Measurements from ENCODE around the gene ASCC1. TPM values are rescaled to one million over a fixed set of nuclear protein-coding genes. Genes with fewer than 3 reads are reported as not detected.

The ASCC1 gene
- total RNA-seq, 1 donor from 2014 or later: 38.5 TPM

- peaks cover 10% of the 10 kb centered on the region for H3K4me1 ChIP-seq
- intact Hi-C loops (cut with DNase I): no loop called here
- H3K27ac ChIP-seq: no peak overlapping the region
- no peaks in the 10 kb centered on the region for H3K36me3 ChIP-seq
- H3K27me3 ChIP-seq: no peaks in the 10 kb centered on the region
- no peak overlapping the region for H3K4me3 ChIP-seq
- DNase-seq (ENCODE audit: extremely low spot score in 2 of 2): no peak
- no peaks in the 10 kb centered on the region for H3K9me3 ChIP-seq
- TF ChIP-seq POLR2A (IDR thresholded peaks at IDR 0.05): no peak
- TF ChIP-seq, protein P1, sequence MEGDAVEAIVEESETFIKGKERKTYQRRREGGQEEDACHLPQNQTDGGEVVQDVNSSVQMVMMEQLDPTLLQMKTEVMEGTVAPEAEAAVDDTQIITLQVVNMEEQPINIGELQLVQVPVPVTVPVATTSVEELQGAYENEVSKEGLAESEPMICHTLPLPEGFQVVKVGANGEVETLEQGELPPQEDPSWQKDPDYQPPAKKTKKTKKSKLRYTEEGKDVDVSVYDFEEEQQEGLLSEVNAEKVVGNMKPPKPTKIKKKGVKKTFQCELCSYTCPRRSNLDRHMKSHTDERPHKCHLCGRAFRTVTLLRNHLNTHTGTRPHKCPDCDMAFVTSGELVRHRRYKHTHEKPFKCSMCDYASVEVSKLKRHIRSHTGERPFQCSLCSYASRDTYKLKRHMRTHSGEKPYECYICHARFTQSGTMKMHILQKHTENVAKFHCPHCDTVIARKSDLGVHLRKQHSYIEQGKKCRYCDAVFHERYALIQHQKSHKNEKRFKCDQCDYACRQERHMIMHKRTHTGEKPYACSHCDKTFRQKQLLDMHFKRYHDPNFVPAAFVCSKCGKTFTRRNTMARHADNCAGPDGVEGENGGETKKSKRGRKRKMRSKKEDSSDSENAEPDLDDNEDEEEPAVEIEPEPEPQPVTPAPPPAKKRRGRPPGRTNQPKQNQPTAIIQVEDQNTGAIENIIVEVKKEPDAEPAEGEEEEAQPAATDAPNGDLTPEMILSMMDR (IDR thresholded peaks at IDR 0.05): no peak
- no peak for TF ChIP-seq POLR2AphosphoS5 (IDR thresholded peaks at IDR 0.05; ENCODE audit: insufficient read depth in 1 of 2, low read depth in 1 of 2)
These were observed 144.0 kb downstream of the ASCC1 start for GRCh38 chr10:72072046-72072445.

DNA sequence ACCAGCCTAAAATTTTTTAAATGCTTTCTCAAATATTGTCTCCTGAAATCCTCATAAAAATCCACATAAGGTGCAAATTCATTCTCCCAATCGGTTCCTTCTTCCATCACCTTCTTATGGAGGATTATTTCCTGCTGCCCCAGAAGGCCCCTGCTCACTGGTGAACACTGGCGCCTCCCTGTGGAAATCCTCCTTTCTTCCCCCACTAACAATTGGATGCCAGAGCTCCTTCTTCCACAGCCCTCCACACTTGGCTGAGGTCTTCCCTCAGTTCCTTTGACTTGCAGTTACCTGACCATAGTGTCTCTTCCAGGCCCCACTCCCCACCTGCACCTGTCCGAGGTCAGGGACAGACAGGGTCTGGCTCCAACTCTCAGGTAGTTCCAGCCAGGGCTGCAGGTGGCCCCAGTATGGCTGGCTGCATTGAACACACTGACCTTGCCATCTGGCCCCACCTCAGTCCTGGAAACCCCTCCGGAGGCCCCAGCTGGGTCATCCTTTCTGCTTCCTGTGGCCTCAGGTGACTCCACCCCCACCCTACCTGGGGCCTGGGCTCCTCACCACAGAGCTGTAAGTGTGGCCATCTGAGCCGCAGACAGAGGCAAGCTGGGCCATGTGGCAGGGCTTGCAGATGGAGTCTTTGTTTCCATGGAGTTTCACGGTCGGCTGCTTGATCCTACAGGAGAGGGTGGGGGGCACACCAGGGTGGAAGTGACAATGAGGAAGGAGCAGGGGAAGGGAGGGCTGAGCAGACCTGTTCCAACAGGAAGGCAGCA lies 146.1 kb downstream of the ASCC1 start:
- TF ChIP-seq POLR2AphosphoS5 (IDR thresholded peaks at IDR 0.05; ENCODE audit: insufficient read depth in 1 of 2, low read depth in 1 of 2) (no peak), POLR2A (IDR thresholded peaks at IDR 0.05) (no peak)
- TF ChIP-seq, protein P1 (IDR thresholded peaks at IDR 0.05): no peak
- H3K27me3 ChIP-seq: no peaks in the 10 kb centered on the region
- no peak overlapping the region for H3K4me3 ChIP-seq
- DNase-seq (ENCODE audit: extremely low spot score in 2 of 2): no peak
- H3K9me3 ChIP-seq: no peaks in the 10 kb centered on the region
- H3K27ac ChIP-seq: no peak overlapping the region
- H3K36me3 ChIP-seq: no peaks in the 10 kb centered on the region
- peaks cover 10% of the 10 kb centered on the region for H3K4me1 ChIP-seq
- intact Hi-C loops (cut with DNase I): no loop called here

- intact Hi-C loops (cut with DNase I): no loop called here
- no peak for DNase-seq (ENCODE audit: extremely low spot score in 2 of 2)
These were observed 147.1 kb downstream of the ASCC1 start for GRCh38 chr10:72068901-72069446.

DNA sequence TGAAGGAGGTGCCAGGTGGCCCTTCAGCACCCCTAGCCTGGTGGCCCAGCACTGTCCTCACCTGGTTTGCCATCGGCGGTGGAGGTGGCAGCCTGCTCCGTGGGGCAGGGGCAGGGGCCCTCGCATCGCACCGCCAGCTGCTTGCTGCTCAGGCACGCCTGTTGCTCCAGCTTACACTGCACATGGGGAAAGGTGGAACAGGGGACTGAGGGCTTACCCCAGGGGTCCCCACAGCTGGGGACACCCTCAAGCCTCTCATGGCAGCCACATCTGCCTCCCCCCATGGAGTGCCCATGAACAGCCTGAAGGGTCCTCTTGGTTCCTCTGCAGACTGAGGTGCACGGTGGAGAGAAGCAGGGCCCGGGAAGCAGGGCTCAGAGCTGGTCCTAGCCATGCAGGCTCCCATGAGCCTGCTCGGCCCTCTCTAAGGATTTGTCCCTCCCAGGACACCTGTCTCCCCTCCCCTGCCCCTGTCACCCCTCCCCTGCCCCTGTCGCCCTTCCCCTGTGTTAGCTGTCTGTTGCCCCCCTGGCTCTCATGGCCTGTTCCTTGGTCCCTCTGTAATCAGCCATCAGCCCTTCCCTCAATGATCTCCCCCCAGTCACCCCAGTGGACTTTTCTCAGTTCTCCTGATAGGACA lies 147.8 kb downstream of the ASCC1 start:
- H3K4me3 ChIP-seq: no peak overlapping the region
- H3K4me1 ChIP-seq: peaks cover 10% of the 10 kb centered on the region
- no peak for DNase-seq (ENCODE audit: extremely low spot score in 2 of 2)
- intact Hi-C loops (cut with DNase I): no loop called here
- no peak overlapping the region for H3K27ac ChIP-seq
- no peaks in the 10 kb centered on the region for H3K27me3 ChIP-seq
- H3K9me3 ChIP-seq: no peaks in the 10 kb centered on the region
- no peaks in the 10 kb centered on the region for H3K36me3 ChIP-seq
- no peak for TF ChIP-seq POLR2A (IDR thresholded peaks at IDR 0.05)
- no peak for TF ChIP-seq POLR2AphosphoS5 (IDR thresholded peaks at IDR 0.05; ENCODE audit: insufficient read depth in 1 of 2, low read depth in 1 of 2)
- TF ChIP-seq, protein P1 (IDR thresholded peaks at IDR 0.05): no peak

More at GRCh38 chr10:72068901-72069446, 147.1 kb downstream of the ASCC1 start:
- no peak for TF ChIP-seq POLR2AphosphoS5 (IDR thresholded peaks at IDR 0.05; ENCODE audit: insufficient read depth in 1 of 2, low read depth in 1 of 2)
- TF ChIP-seq, protein P1 (IDR thresholded peaks at IDR 0.05): no peak
- TF ChIP-seq POLR2A (IDR thresholded peaks at IDR 0.05): no peak
- Histone ChIP-seq H3K27me3 (no peaks in the 10 kb centered on the region), H3K27ac (no peak overlapping the region), H3K36me3 (no peaks in the 10 kb centered on the region), H3K9me3 (no peaks in the 10 kb centered on the region), H3K4me3 (no peak overlapping the region), H3K4me1 (peaks cover 10% of the 10 kb centered on the region)
